ENCODE results near the gene BACE2. TPM values are rescaled to one million over a fixed set of nuclear protein-coding genes. Genes with fewer than 3 reads are reported as not detected.
"Not testable (repeated sequence)": the region's sequence is repeated elsewhere in the genome, so short reads cannot be mapped to it uniquely, and the experiment has no call there.

The BACE2 gene
- total RNA-seq, 1 experiment from 2014 or later = 40.8 TPM

DNA sequence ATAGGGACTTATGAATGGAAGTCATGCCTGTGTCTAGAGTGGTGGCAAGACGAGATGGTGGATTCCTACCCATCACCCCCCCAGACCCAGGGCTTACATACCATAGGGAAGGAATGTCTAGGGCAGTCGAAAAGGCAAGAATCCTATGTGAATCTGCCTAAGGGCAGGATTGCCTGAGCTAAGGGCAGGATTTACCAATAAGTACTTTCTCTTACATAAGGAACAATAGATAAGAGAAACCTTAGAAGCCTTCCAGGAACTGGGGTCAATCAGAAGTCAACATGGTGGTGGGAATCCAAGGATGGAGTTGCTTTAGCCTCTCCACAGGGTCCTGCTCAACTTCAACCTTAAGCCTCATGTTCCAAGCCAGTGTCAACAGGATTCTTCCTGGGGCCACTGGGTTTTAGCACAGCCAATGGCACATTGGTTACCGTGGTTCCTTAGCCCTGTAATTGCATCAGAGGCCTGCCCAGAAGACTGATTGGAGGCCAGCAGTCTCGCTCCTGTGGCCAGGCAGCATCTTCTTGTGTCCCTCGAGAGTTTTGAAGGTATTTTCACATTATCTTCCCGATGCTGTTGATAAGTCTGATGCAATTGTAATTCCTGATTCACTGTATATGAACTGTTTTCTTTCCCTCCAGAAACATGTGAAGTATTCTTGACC, 20.7 kb downstream of the BACE2 start:
- BruUV-seq (replicated peaks) = no TSS peak
- H3K9me2 ChIP-seq (ENCODE audit: insufficient read depth) = no peaks in the 10 kb centered on the region
- ChIA-PET POLR2A (ENCODE audit: unreplicated experiment) (no interaction called here), CTCF (no interaction called here)
- H3K79me2 ChIP-seq (ENCODE audit: low read depth) = no peaks in the 10 kb centered on the region
- no peak overlapping the region for H3K27ac ChIP-seq
- no peak overlapping the region for H3K4me3 ChIP-seq
- no peaks in the 10 kb centered on the region for H3K36me3 ChIP-seq (ENCODE audit: low read depth)
- intact Hi-C loops (cut with micrococcal nuclease; ENCODE audit: unreplicated experiment) = no loop called here
- H3K4me1 ChIP-seq (replicated peaks; ENCODE audit: insufficient read depth) = no peaks in the 10 kb centered on the region
- DNase-seq = no peak
- H3F3A ChIP-seq (ENCODE audit: insufficient read depth, low read depth) = no peaks in the 10 kb centered on the region
- no peaks in the 10 kb centered on the region for H3K27me3 ChIP-seq (ENCODE audit: insufficient read depth, low read depth)
- no peak overlapping the region for H3K4me2 ChIP-seq
- H2AFZ ChIP-seq = no peak overlapping the region
- no peaks in the 10 kb centered on the region for H3K9me3 ChIP-seq (ENCODE audit: insufficient read depth, low read depth)
- TF ChIP-seq EZH2 (IDR thresholded peaks at IDR 0.05; ENCODE audit: low read depth) (no peak), CTCF (conservative IDR thresholded peaks at IDR 0.05) (no peak)
- H4K20me1 ChIP-seq (ENCODE audit: insufficient read depth) = no peaks in the 10 kb centered on the region

GRCh38 chr21:41189150-41189745, 21.3 kb downstream of the BACE2 start:
- Histone ChIP-seq H3K4me1 (replicated peaks; ENCODE audit: insufficient read depth) (no peaks in the 10 kb centered on the region), H3F3A (ENCODE audit: insufficient read depth, low read depth) (no peaks in the 10 kb centered on the region), H3K9me2 (ENCODE audit: insufficient read depth) (no peaks in the 10 kb centered on the region), H2AFZ (no peak overlapping the region), H3K4me2 (no peak overlapping the region), H3K36me3 (ENCODE audit: low read depth) (no peaks in the 10 kb centered on the region), H3K27me3 (ENCODE audit: insufficient read depth, low read depth) (no peaks in the 10 kb centered on the region), H3K4me3 (no peak overlapping the region), H3K79me2 (ENCODE audit: low read depth) (no peaks in the 10 kb centered on the region), H4K20me1 (ENCODE audit: insufficient read depth) (no peaks in the 10 kb centered on the region), H3K9me3 (ENCODE audit: insufficient read depth, low read depth) (no peaks in the 10 kb centered on the region), H3K27ac (no peak overlapping the region)
- CTCF ChIA-PET = no interaction called here
- DNase-seq = no peak
- POLR2A ChIA-PET (ENCODE audit: unreplicated experiment) = no interaction called here
- BruUV-seq (replicated peaks) = no TSS peak
- no peak for TF ChIP-seq CTCF (conservative IDR thresholded peaks at IDR 0.05)
- intact Hi-C loops (cut with micrococcal nuclease; ENCODE audit: unreplicated experiment) = no loop called here

GRCh38 chr21:41192552-41192951, 24.6 kb downstream of the BACE2 start:
- H3K36me3 ChIP-seq (ENCODE audit: low read depth); H3K9me2 ChIP-seq (ENCODE audit: insufficient read depth); H4K20me1 ChIP-seq (ENCODE audit: insufficient read depth); H2AFZ ChIP-seq; H3K27ac ChIP-seq; H3K4me3 ChIP-seq; POLR2A ChIA-PET (ENCODE audit: unreplicated experiment); H3K27me3 ChIP-seq (ENCODE audit: insufficient read depth, low read depth); CTCF ChIA-PET; DNase-seq; H3K9me3 ChIP-seq (ENCODE audit: insufficient read depth, low read depth); BruUV-seq (replicated peaks); H3K4me2 ChIP-seq; H3K4me1 ChIP-seq (replicated peaks; ENCODE audit: insufficient read depth); H3K79me2 ChIP-seq (ENCODE audit: low read depth); intact Hi-C loops (cut with micrococcal nuclease; ENCODE audit: unreplicated experiment); H3F3A ChIP-seq (ENCODE audit: insufficient read depth, low read depth): not testable (repeated sequence)

DNA sequence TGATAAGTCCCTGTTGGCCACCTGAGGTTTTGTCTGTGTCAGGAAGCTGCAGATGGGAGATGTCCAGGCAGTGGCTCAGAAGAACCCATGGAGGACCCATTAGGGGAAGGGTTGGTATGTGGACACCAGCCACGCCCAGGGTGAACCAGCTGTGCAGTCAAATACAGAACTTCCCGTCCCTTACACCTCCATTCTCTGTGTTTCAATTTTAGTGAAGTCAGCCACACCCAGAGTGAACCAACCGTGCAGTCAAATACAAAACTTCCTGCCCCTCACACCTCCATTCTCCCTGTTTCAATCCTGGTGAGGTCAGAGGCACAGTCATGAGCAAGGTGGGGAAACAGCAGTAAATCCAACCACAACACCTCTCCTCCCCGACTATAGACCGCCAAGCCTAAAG, 27.4 kb downstream of the BACE2 start:
- Histone ChIP-seq H3K79me2 (ENCODE audit: low read depth) (no peaks in the 10 kb centered on the region), H3K9me2 (ENCODE audit: insufficient read depth) (no peaks in the 10 kb centered on the region), H3K27ac (no peak overlapping the region), H3K4me2 (no peak overlapping the region), H3F3A (ENCODE audit: insufficient read depth, low read depth) (no peaks in the 10 kb centered on the region), H2AFZ (no peak overlapping the region), H3K4me1 (replicated peaks; ENCODE audit: insufficient read depth) (no peaks in the 10 kb centered on the region), H3K9me3 (ENCODE audit: insufficient read depth, low read depth) (no peaks in the 10 kb centered on the region), H3K4me3 (no peak overlapping the region), H3K27me3 (ENCODE audit: insufficient read depth, low read depth) (no peaks in the 10 kb centered on the region), H4K20me1 (ENCODE audit: insufficient read depth) (no peaks in the 10 kb centered on the region), H3K36me3 (ENCODE audit: low read depth) (no peaks in the 10 kb centered on the region)
- intact Hi-C loops (cut with micrococcal nuclease; ENCODE audit: unreplicated experiment) = no loop called here
- TF ChIP-seq CTCF (conservative IDR thresholded peaks at IDR 0.05) (no peak), EZH2 (IDR thresholded peaks at IDR 0.05; ENCODE audit: low read depth) (no peak)
- ChIA-PET CTCF (no interaction called here), POLR2A (ENCODE audit: unreplicated experiment) (no interaction called here)
- BruUV-seq (replicated peaks) = no TSS peak
- DNase-seq = no peak
